GM21717 (cell line): ENCODE results near the gene MYO10.

Experiments used
- ATAC-seq: cut with Tn5 transposase; IDR thresholded peaks from one replicate; pipeline ENCODE4 v1.9.1; 2021; ENCODE audit warnings: mild to moderate bottlenecking, moderate library complexity; ENCODE audit not compliant: unreplicated experiment

MYO10 gene

GRCh38 chr5:16943846-16944678 lies 8.0 kb upstream of the MYO10 start:
- no peak for ATAC-seq

GRCh38 chr5:16937503-16938161 lies 1.5 kb upstream of the MYO10 start:
- ATAC-seq, result no peak

- no peak for ATAC-seq
These were observed 926 bp upstream of the MYO10 start for GRCh38 chr5:16936989-16937438.

GRCh38 chr5:16935231-16936149 lies 598 bp downstream of the MYO10 start:
- ATAC-seq, result no peak

- no peak for ATAC-seq
These were observed 1.4 kb downstream of the MYO10 start for GRCh38 chr5:16934677-16935153.

- ATAC-seq, result no peak
These were observed 2.0 kb downstream of the MYO10 start for GRCh38 chr5:16934123-16934522.

GRCh38 chr5:16933337-16933736 lies 2.8 kb downstream of the MYO10 start:
- ATAC-seq, result no peak

GRCh38 chr5:16932401-16932800 lies 3.7 kb downstream of the MYO10 start:
- ATAC-seq, result no peak

- ATAC-seq, result no peak
These were observed 4.6 kb downstream of the MYO10 start for GRCh38 chr5:16931334-16932110.

- no peak for ATAC-seq
These were observed 5.6 kb downstream of the MYO10 start for GRCh38 chr5:16930496-16930895.

- ATAC-seq, result no peak
These were observed 6.3 kb downstream of the MYO10 start for GRCh38 chr5:16929831-16930230.

GRCh38 chr5:16929347-16929746 lies 6.7 kb downstream of the MYO10 start:
- no peak for ATAC-seq

GRCh38 chr5:16927613-16928012 lies 8.5 kb downstream of the MYO10 start:
- no peak for ATAC-seq

GRCh38 chr5:16926417-16926816 lies 9.7 kb downstream of the MYO10 start:
- ATAC-seq, result no peak

- ATAC-seq, result no peak
These were observed 11.9 kb downstream of the MYO10 start for GRCh38 chr5:16924206-16924605.

- no peak for ATAC-seq
These were observed 13.7 kb downstream of the MYO10 start for GRCh38 chr5:16922430-16922829.

GRCh38 chr5:16921211-16921610 lies 14.9 kb downstream of the MYO10 start:
- no peak for ATAC-seq

- ATAC-seq, result no peak
These were observed 15.8 kb downstream of the MYO10 start for GRCh38 chr5:16920109-16920816.

- ATAC-seq, result no peak
These were observed 17.0 kb downstream of the MYO10 start for GRCh38 chr5:16918891-16919671.
